H1 (cell line): ENCODE data around the gene EEF1A2. TPM values are rescaled to one million over a fixed set of nuclear protein-coding genes. Genes with fewer than 3 reads are reported as not detected.

ENCODE experiments used
- CTCF ChIA-PET: fragments of 300-600 bp; sonication (Branson Sonifier 250); formaldehyde crosslinking; loops from one replicate; lab custom pipeline; 2021; ENCODE audit not compliant: partially characterized antibody; lab: Charles Lee
- POLR2A ChIA-PET: fragments of 300-600 bp; sonication (Branson Sonifier 250); formaldehyde crosslinking; loops from one replicate; lab custom pipeline; 2021; ENCODE audit warnings: inconsistent platforms; ENCODE audit not compliant: partially characterized antibody; lab: Charles Lee
- DNase-seq, 2 experiments: peaks; one replicate each; pipeline versions ENCODE4 v3.0.0 to v3.0.0-alpha.2; 2010 to 2022; ENCODE audit warnings: low spot score in 2 of 2, low read depth in 1 of 2, mixed read lengths in 1 of 2
- FAIRE-seq: peaks from 2 replicates; lab custom pipeline; 2011; peaks lifted over from hg19 to GRCh38; lab: Jason Lieb, UNC
- H2AFZ ChIP-seq: 2 replicates; pipeline ENCODE4 v1.8.1; 2012; ENCODE audit warnings: low read length, inconsistent platforms
- H2AK5ac ChIP-seq: 2 replicates; pipeline ENCODE4 v1.6.1; 2013; ENCODE audit warnings: low read depth, low read length
- H2BK120ac ChIP-seq: replicated peaks from 2 replicates; pipeline ENCODE3; 2013; ENCODE audit warnings: low read depth, low read length, inconsistent platforms
- H2BK12ac ChIP-seq: 2 replicates; pipeline ENCODE4 v1.6.1; 2013; ENCODE audit warnings: low read depth, low read length
- H2BK15ac ChIP-seq: 2 replicates; pipeline ENCODE4 v1.6.1; 2013; ENCODE audit warnings: low read length
- H2BK20ac ChIP-seq: 2 replicates; pipeline ENCODE4 v1.6.1; 2013; ENCODE audit warnings: low read length
- H2BK5ac ChIP-seq: 2 replicates; pipeline ENCODE4 v1.6.1; 2013; ENCODE audit warnings: low read depth, low read length
- H3K14ac ChIP-seq: 2 replicates; pipeline ENCODE4 v1.6.1; 2013; ENCODE audit warnings: inconsistent platforms; ENCODE audit not compliant: insufficient read length
- H3K18ac ChIP-seq: 2 replicates; pipeline ENCODE4 v1.6.1; 2013; ENCODE audit warnings: low read length; ENCODE audit errors: extremely low read depth
- H3K23ac ChIP-seq: 2 replicates; pipeline ENCODE4 v1.6.1; 2013; ENCODE audit warnings: inconsistent platforms; ENCODE audit not compliant: insufficient read length
- H3K23me2 ChIP-seq: 2 replicates; pipeline ENCODE4 v1.6.1; 2013; ENCODE audit warnings: low read depth, low read length
- H3K27ac ChIP-seq: 2 replicates; pipeline ENCODE4 v1.6.1; 2011; ENCODE audit warnings: low read depth, low read length, inconsistent platforms
- H3K27me3 ChIP-seq, 4 experiments: replicated peaks in 1 of 4; 1 replicate in 1 of 4; 2 replicates in 3 of 4; pipeline versions ENCODE4 v1.6.1 to v1.8.1; 2011 to 2013; ENCODE audit warnings: low read length in 3 of 4, mild to moderate bottlenecking in 3 of 4, inconsistent platforms in 2 of 4, mixed read lengths in 2 of 4, moderate library complexity in 1 of 4; ENCODE audit not compliant: control insufficient read depth in 3 of 4, insufficient read depth in 3 of 4; ENCODE audit errors: extremely low read depth in 1 of 4
- H3K36me3 ChIP-seq, 4 experiments: 2 replicates each; pipeline versions ENCODE4 v1.6.1 to v1.8.1; 2011 to 2013; ENCODE audit warnings: mild to moderate bottlenecking in 4 of 4, low read length in 3 of 4, moderate library complexity in 2 of 4, control low read depth in 1 of 4, inconsistent platforms in 1 of 4; ENCODE audit not compliant: insufficient read depth in 4 of 4, control insufficient read depth in 2 of 4
- H3K4ac ChIP-seq: replicated peaks from 2 replicates; pipeline ENCODE3; 2013; ENCODE audit warnings: low read length, low read depth, mixed read lengths, inconsistent platforms; ENCODE audit not compliant: insufficient read length
- H3K4me1 ChIP-seq, 4 experiments: replicated peaks in 1 of 4; 1 replicate in 1 of 4; 2 replicates in 3 of 4; pipeline versions ENCODE4 v1.6.1 to v1.8.1; 2011 to 2013; ENCODE audit warnings: low read length in 3 of 4, inconsistent platforms in 2 of 4, mixed read lengths in 1 of 4; ENCODE audit not compliant: insufficient read depth in 4 of 4, control insufficient read depth in 3 of 4
- H3K4me2 ChIP-seq, 2 experiments: 2 replicates each; pipeline versions ENCODE4 v1.6.1 to v1.8.1; 2011 to 2013; ENCODE audit warnings: low read depth in 2 of 2, low read length in 2 of 2, control low read depth in 1 of 2, inconsistent platforms in 1 of 2, mild to moderate bottlenecking in 1 of 2; ENCODE audit not compliant: insufficient read depth in 1 of 2
- H3K4me3 ChIP-seq, 4 experiments: fragments of 200-600, 300-600 bp in 1 of 4; sonication (generic), shearing (Covaris generic), sonication (Bioruptor Twin) in 1 of 4; 2 replicates each; pipeline versions ENCODE4 v1.5.1 to v1.8.1; 2011 to 2016; ENCODE audit warnings: low read length in 4 of 4, low read depth in 3 of 4, control low read depth in 2 of 4, inconsistent platforms in 2 of 4, mild to moderate bottlenecking in 2 of 4, mixed read lengths in 1 of 4, moderate library complexity in 1 of 4; ENCODE audit not compliant: insufficient read depth in 2 of 4; ENCODE audit errors: extremely low read depth in 1 of 4
- H3K56ac ChIP-seq: replicated peaks from 2 replicates; pipeline ENCODE3; 2013; ENCODE audit warnings: low read depth, mild to moderate bottlenecking, mixed read lengths, low read length, inconsistent platforms; ENCODE audit not compliant: insufficient read length
- H3K79me1 ChIP-seq: 2 replicates; pipeline ENCODE4 v1.6.1; 2013; ENCODE audit warnings: low read depth, low read length, control low read depth
- H3K79me2 ChIP-seq, 2 experiments: 2 replicates each; pipeline versions ENCODE4 v1.6.1 to v1.8.1; 2012 to 2013; ENCODE audit warnings: low read length in 2 of 2, mild to moderate bottlenecking in 2 of 2, inconsistent platforms in 1 of 2; ENCODE audit not compliant: insufficient read depth in 2 of 2, control insufficient read depth in 1 of 2
- H3K9ac ChIP-seq, 4 experiments: replicated peaks in 1 of 4; 1 replicate in 1 of 4; 2 replicates in 3 of 4; pipeline versions ENCODE4 v1.6.1 to v1.8.1; 2011 to 2013; ENCODE audit warnings: low read depth in 3 of 4, low read length in 3 of 4, control low read depth in 2 of 4, mild to moderate bottlenecking in 2 of 4, moderate library complexity in 2 of 4, inconsistent platforms in 1 of 4; ENCODE audit errors: extremely low read depth in 1 of 4
- H3K9me3 ChIP-seq, 2 experiments: 2 replicates each; pipeline versions ENCODE4 v1.6.1 to v1.8.1; 2012 to 2013; ENCODE audit warnings: mild to moderate bottlenecking in 2 of 2, moderate library complexity in 2 of 2, control low read depth in 1 of 2, inconsistent platforms in 1 of 2, low read depth in 1 of 2, low read length in 1 of 2, mixed read lengths in 1 of 2; ENCODE audit not compliant: insufficient read depth in 2 of 2
- H4K20me1 ChIP-seq, 2 experiments: replicated peaks in 1 of 2; 2 replicates each; pipeline versions ENCODE3 to v1.8.1; 2011 to 2013; ENCODE audit warnings: inconsistent platforms in 2 of 2, low read length in 2 of 2, mild to moderate bottlenecking in 1 of 2; ENCODE audit not compliant: insufficient read depth in 2 of 2, control insufficient read depth in 1 of 2
- H4K5ac ChIP-seq: 2 replicates; pipeline ENCODE4 v1.6.1; 2013; ENCODE audit warnings: low read length, low read depth, mixed read lengths, inconsistent platforms; ENCODE audit not compliant: insufficient read length
- H4K8ac ChIP-seq: 2 replicates; pipeline ENCODE4 v1.8.0; 2013; ENCODE audit warnings: mild to moderate bottlenecking, moderate library complexity, low read length, inconsistent platforms; ENCODE audit not compliant: insufficient read depth; ENCODE audit errors: extremely low read depth
- H4K91ac ChIP-seq: replicated peaks from 2 replicates; pipeline ENCODE3; 2013; ENCODE audit warnings: low read length, mixed read lengths, inconsistent platforms; ENCODE audit not compliant: insufficient read length
- BRCA1 ChIP-seq: IDR thresholded peaks from 2 replicates; pipeline ENCODE4 v1.6.1; 2012; ENCODE audit warnings: low read depth, low read length, improper control_type of control experiment
- CBX8 ChIP-seq: fragments of 300-800, 300-1000 bp; sonication (generic); IDR thresholded peaks from 2 replicates; pipeline ENCODE4 v1.7.1; 2016; ENCODE audit warnings: low read depth, low read length, borderline replicate concordance
- E2F6 ChIP-seq: IDR thresholded peaks from 2 replicates; pipeline ENCODE4 v1.6.1; 2012; ENCODE audit warnings: inconsistent platforms
- EGR1 ChIP-seq: IDR thresholded peaks from 2 replicates; pipeline ENCODE4 v1.6.1; 2011; ENCODE audit warnings: low read depth, low read length, borderline replicate concordance
- EP300 ChIP-seq, 2 experiments: IDR thresholded peaks; 1 replicate in 1 of 2; 2 replicates in 1 of 2; pipeline ENCODE4 v1.6.1; 2011 to 2012; ENCODE audit warnings: low read depth in 2 of 2, low read length in 2 of 2, mild to moderate bottlenecking in 2 of 2, borderline replicate concordance in 1 of 2, inconsistent platforms in 1 of 2, moderate library complexity in 1 of 2
- FOSL1 ChIP-seq: IDR thresholded peaks from 2 replicates; pipeline ENCODE4 v1.6.1; 2011; ENCODE audit warnings: mild to moderate bottlenecking, low read depth, low read length, moderate library complexity; ENCODE audit not compliant: insufficient read depth
- JUND ChIP-seq: IDR thresholded peaks from 2 replicates; pipeline ENCODE4 v1.6.1; 2011; ENCODE audit warnings: mild to moderate bottlenecking, improper control_type of control experiment, low read length
- KDM4A ChIP-seq: IDR thresholded peaks from one replicate; pipeline ENCODE4 v1.7.1; 2012; ENCODE audit warnings: low read depth, mild to moderate bottlenecking, moderate library complexity, low read length, inconsistent platforms; ENCODE audit not compliant: severe bottlenecking
- POU5F1 ChIP-seq: IDR thresholded peaks from 2 replicates; pipeline ENCODE4 v1.6.1; 2011; ENCODE audit warnings: low read depth, mild to moderate bottlenecking, low read length, moderate library complexity
- ZNF274 ChIP-seq: IDR thresholded peaks from 2 replicates; pipeline ENCODE4 v1.7.0; 2012; ENCODE audit warnings: low read length, borderline replicate concordance; ENCODE audit errors: extremely low read depth
- WGBS, 2 experiments: shearing (Covaris generic) in 1 of 2; methylation state at CpG; one replicate each; pipeline versions ENCODE4 v1.1.6 to v1.1.7; 2013 to 2015; ENCODE audit warnings: low lambda C conversion rate in 2 of 2, mixed read lengths in 2 of 2, inconsistent platforms in 1 of 2, low coverage in 1 of 2, missing lambda C conversion rate in 1 of 2; ENCODE audit not compliant: insufficient replicate concordance in 2 of 2, insufficient coverage in 1 of 2, insufficient read length in 1 of 2; ENCODE audit errors: extremely low coverage in 1 of 2, missing lambda C conversion rate in 1 of 2; 5-methylcytosine and 5-hydroxymethylcytosine counted together
- polyA plus RNA-seq, 7 experiments: library from polyadenylated mRNA; depleted of rRNA in 3 of 7; stranded (reverse) in 5 of 7; unstranded in 2 of 7; fragments of >200 nt in 5 of 7; fragments of 200-250 nt in 2 of 7; gene quantifications; 1 replicate in 5 of 7; 2 replicates in 1 of 7; 4 replicates in 1 of 7; pipeline versions ENCODE4 v1.2.1 to v1.2.3, GENCODE V29; 2011 to 2013; ENCODE audit warnings: missing spikeins in 2 of 7, mixed read lengths in 2 of 7
- total RNA-seq: library from RNA; stranded (reverse); fragmentation: NEBNext Ultra II Directional; extraction: Animal tissue kit (Norgen Biotek cat#: 25700); gene quantifications from 2 replicates; pipeline ENCODE4 v1.2.1, GENCODE V29; 2021

Gene EEF1A2
- total and polyA plus RNA-seq, 2 of the 8 experiments (the other 6 are each of a cell fraction or from before 2014, with no cell fraction given): 7.4 to 25.8 TPM

- no peak overlapping the region for H3K56ac ChIP-seq
- no peak overlapping the region for H3K4ac ChIP-seq
- H3K27me3 ChIP-seq: no peaks in the 10 kb centered on the region
- no peak overlapping the region for H2BK12ac ChIP-seq
- FAIRE-seq: no peak
- no peaks in the 10 kb centered on the region for H4K20me1 ChIP-seq
- H3K27ac ChIP-seq: no peak overlapping the region
- no peaks in the 10 kb centered on the region for H3K36me3 ChIP-seq
- 89% methylated on average over 10 of the region's 10 CpGs; no CpG with 5 or more reads in 1 of the 2 experiments for WGBS, 2 experiments
- no peak overlapping the region for H3K14ac ChIP-seq
- H3K9me3 ChIP-seq: no peaks in the 10 kb centered on the region
- H2AFZ ChIP-seq: no peak overlapping the region
- CTCF ChIA-PET: interaction anchor here (0.8 to 1.4 kb wide), 5 partner anchors 9 to 102 kb away, joined by 3 to 4 read pairs (median 3); no protein-coding TSS in a partner anchor
- H3K4me3 ChIP-seq: no peak overlapping the region
- DNase-seq: no peak
- H3K23ac ChIP-seq: no peak overlapping the region
- no peak overlapping the region for H2BK20ac ChIP-seq
- H3K23me2 ChIP-seq: no peaks in the 10 kb centered on the region
- H4K8ac ChIP-seq: no peak overlapping the region
- no peak overlapping the region for H3K18ac ChIP-seq
- POLR2A ChIA-PET: interaction anchor here (1.2 to 2.3 kb wide), 2 partner anchors 9 kb away, joined by 3 to 7 read pairs; no protein-coding TSS in a partner anchor
- H2AK5ac ChIP-seq: no peak overlapping the region
- no peak overlapping the region for H4K91ac ChIP-seq
- peaks cover 0 to 9% (median 6%) of the 10 kb centered on the region in 4 experiments; a peak in 5 of 7 replicates for H3K4me1 ChIP-seq
- no peaks in the 10 kb centered on the region for H3K79me1 ChIP-seq
- no peak overlapping the region for H4K5ac ChIP-seq
- no peak overlapping the region for H2BK15ac ChIP-seq
- no peaks in the 10 kb centered on the region for H3K79me2 ChIP-seq
- H2BK120ac ChIP-seq: no peak overlapping the region
- H3K9ac ChIP-seq: no peak overlapping the region
- no peak overlapping the region for H3K4me2 ChIP-seq
- no peak overlapping the region for H2BK5ac ChIP-seq
- TF ChIP-seq EGR1 (no peak), ZNF274 (no peak), POU5F1 (no peak), EP300 (IDR thresholded peaks at IDR 0.05; ENCODE audit: borderline replicate concordance in 1 of 2, low read depth in 2 of 2, low read length in 2 of 2) (no peak), KDM4A (no peak), E2F6 (no peak), FOSL1 (no peak), JUND (no peak), BRCA1 (no peak), CBX8 (no peak)
These were observed 44.2 kb upstream of the EEF1A2 start for GRCh38 chr20:63543131-63543530.
